GM19025 (cell line): ENCODE results near the gene NYAP2.

Source experiments
- ATAC-seq: cut with Tn5 transposase; IDR thresholded peaks from one replicate; pipeline ENCODE4 v1.9.1; 2021; ENCODE audit warnings: mild to moderate bottlenecking, low read depth, moderate library complexity; ENCODE audit not compliant: unreplicated experiment

Gene NYAP2

DNA sequence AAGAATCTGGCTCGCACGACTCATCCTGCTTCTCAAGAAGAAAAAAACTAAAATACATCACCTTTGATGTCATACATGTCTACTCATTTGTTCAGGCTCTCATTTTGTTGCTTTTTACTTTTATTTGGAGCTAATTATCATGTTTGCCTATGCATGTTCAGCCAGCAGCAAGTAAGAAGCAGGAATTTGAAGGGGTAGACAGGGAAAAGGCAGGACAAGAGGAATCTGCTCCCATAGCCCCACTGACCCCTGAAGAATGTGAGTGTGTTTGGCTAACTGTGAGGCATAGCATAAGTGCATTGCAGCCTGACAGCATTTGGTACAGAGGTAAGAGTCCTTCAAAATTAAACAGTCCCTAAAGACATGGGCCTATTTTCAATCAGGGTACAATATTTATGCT is 72.7 kb downstream of the NYAP2 start:
- ATAC-seq: no peak

DNA sequence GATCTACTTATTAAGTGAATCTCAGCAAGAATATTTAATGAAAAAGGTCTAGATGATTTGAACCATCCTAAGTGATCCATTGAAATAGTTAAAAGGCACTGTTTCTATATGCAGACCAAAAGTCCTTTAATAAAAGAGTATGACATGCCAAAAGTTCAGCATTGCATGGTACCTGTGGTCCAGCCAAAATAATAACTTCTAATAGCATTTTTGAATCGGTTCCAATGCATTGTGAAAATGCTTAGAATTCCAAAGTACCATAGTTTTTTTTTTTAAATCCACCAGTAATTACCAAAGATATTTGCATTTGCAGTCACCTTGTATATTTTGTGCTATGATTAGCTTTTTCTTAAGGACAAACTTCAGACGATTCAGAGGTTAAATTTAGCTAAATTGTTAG is 79.9 kb downstream of the NYAP2 start:
- ATAC-seq: no peak

DNA sequence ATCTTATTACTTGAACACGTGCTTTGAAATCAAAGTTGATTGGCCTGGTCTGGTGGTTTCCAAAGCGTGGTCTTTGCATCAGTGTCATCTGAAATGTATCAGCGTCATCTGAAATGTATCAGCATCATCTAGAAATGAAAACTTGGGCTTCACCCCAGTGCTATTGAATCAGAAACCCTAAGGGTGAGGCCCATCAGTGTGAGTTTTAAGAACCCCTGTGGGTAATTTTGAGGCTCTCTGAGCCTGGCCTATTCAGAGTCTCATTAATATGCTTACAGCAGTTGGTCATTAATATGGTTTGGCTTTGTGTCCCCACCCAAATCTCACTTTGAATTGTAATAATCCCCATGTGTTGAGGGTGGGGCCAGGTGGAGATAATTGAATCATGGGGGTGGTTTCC is 85.2 kb downstream of the NYAP2 start:
- ATAC-seq: no peak

DNA sequence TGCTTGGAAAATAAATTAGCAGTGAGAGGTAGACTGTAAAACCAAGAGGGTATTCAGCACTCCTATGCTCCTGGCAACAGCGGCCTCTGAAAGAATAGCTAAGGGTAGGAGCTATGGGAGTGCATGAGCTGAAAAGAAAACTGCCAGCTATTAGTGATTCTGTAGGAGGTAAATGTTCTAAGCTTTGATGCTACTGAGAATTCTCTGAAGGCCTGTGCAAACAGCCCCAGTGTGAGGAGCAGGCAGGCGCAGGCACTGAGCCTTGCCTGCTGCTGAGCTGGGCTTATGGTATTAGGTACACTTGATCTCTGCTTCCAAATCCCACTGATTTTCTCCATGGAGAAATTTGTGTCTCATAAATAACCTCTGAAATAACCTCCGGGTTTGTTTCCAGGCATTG is 86.7 kb downstream of the NYAP2 start:
- ATAC-seq: no peak

DNA sequence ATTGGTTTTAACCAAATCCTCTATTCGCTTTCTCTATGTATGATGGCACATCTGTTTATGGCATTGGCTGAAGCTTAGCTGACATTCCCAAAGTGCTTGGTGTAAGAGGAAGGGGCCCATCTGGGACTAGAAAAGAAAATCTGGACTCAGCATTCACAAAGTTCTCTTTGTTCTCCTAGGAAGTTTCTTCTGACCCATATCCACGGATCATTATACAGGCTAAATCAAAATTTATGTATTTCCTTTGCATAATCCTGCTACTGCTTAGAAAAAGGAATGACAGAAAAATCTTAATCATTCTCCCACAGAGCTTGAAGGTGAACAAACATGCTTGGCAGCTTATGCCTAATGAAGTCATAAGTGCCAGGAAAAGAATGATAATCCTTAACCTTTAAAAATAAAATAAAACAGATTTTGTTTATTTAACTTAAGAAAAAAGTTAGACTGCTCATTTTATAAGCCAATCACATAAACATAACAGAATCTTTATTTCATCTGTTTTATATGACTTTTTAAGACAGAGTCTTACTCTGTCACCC is 88.4 kb downstream of the NYAP2 start:
- ATAC-seq: no peak

DNA sequence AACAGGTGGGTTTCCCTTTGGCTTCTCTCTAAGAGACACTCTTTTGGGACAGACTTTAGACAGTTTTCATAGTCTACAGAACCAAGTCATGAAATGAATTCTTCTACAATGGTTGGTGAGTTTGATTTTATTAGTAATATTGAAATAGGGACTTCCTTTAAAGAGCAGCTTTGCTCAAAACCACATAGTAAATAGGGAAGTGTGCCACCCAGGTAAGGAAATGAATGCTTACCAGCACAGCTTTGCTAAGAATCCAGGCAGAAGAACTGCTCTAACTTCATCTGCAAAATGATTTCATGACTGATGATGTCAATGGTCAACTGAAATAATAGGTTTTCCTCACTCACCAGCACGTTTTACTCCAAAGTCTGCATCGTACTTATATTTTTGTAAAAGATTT is 89.2 kb downstream of the NYAP2 start:
- ATAC-seq: no peak

DNA sequence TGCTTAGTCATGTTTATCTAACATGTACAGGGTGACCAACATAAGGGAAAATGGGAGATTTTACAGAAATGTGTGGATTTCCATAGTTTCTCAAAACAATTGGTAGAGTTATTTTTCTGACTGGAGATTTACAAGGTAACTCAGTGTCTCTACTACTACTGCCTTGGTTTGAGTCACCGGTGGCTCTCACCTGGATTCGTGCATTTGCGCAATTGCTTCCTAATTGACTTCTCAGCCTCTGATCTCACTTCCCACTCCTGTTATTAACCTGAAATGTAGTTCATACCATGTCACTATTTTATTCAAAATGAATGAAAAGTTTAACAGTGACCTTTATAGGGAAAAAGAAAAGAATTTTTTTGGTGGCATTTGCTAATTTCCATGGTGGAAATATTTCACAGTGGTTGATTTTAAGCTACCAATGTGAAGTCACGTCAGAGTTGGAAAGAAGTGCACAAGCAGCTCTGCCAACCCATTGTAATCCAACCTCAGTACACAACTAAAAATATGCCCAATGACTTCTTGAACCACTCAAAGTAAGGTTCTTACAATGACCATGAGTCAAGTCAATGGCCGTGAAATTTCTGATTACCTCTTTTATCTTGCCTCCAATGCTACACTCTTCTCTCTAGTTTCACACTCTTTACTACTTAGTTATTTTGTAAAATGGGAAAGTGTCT is 94.0 kb downstream of the NYAP2 start:
- no peak for ATAC-seq

DNA sequence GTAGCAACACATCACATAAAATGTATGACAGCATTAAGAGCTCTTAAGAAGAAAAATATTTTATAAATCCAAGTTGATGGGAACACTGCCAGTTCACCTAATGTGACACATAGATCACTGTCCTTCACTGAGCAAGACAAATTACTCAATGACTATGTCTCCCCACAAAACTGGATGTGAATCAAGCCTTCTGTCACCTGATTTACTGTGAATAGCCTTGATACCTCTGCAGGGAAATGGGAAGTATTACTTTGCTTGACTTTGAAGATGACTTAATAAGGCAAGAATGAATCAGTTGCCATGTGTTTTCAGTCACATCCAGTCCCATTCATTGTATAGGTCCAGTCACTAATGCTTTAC is 94.6 kb downstream of the NYAP2 start:
- no peak for ATAC-seq

DNA sequence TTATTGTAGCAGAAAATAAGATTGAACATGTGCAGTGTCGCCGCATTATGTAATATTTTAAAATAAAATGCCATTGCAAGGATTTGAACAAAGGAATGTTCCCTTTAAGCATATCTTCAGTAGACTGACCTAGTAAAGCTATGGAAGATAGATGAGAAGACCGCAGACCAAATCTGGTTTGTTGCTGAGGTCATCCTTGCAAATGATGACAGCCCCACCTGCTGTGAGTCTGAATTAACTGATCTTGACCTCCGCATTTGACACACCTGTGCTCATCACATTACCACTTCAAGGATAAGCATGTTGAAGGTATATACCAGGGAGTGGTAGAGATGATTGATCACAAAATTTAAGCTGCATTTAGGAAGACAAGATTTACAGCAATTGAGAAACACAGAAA is 96.2 kb downstream of the NYAP2 start:
- ATAC-seq: no peak

DNA sequence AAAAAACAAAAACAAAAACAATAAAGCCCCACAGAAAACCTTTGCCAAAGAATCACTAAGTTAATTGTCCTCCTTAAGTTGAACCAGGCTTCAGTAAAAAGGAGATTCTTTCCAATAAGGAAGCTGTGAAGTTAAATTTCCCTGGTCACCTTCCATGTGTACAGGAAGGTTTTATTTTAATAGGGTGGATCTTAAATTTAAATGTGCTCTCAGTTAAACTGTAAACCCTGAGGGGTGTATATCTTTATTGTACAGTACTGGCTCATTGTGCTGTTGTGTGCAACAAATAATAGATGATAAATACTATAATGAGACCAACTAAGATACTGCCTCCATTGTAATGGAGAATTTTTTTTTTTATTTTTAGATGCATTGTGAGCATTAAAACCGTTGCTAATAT is 97.1 kb downstream of the NYAP2 start:
- ATAC-seq: no peak

DNA sequence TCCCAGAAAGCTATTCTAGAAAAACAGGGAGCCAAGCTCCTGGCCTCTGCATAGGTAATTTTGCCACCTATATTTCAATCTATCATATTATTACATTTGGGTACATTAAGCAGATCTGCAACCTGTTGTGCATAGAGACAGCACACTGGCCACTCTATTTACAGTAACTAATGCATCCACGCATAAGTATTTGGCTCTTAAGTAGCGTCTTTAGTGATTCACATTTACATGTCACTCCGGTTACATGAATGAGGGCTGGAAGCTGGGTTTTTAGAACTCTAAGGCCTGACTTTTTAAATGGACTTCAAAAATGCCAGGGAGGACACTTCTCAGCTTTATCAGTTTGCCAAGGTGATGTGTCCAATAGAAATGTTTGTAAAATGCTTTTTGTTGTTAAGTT is 97.7 kb downstream of the NYAP2 start:
- ATAC-seq: no peak

DNA sequence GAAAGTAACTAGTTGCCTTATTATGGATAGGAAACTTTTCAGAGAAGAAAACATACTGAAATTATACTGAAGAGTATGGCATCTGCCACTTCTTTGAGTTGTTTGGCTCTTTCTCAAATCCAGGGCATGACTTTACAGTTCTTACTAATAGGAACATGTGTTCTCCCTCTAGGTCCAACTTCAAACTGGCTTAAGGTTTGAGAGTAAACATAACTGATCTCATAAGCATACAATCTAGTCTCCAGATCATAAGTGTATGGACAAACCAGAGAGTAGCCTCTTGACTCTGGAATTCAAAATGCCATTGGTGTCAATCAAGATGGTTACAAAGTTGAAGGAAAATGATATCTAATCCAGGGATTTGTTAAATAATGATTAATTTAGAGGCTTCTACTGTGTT is 101.5 kb downstream of the NYAP2 start:
- no peak for ATAC-seq

DNA sequence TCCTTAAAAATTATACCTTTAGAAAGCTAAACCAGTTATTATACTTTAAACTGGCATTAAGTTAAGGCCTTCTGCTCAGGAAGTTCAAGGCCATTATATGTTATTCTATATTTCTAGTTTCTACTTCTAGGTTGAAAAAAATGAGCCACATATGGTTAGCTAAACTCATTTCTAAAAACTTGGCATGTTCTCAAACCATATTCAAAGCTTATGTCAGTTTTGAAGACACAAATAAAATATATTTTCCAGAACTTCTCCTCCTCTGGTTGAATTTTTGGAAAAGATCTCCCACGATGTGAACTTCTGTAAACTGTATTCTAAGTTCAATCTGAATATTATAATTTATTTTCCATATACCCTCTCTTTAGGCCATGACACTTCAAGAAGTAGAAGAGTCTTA is 103.5 kb downstream of the NYAP2 start:
- no peak for ATAC-seq

DNA sequence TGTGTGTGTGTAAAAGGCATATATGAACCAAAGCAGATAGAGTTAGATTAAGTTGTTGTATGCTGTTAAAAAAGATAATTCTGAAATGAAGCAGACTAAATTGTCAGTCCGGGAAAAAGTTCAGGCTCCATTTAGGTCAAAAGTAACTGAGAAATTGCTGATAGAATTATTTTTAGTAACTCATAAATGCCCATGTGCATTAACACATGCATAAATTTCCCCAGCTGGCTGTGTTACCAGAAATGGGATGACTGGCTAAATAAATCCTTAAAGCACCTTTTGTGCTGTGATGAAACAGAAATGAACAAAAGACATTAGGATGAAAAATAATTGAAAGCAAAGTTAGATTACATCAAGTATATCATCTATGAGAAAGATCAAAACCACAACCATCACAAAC is 111.3 kb downstream of the NYAP2 start:
- ATAC-seq: no peak

DNA sequence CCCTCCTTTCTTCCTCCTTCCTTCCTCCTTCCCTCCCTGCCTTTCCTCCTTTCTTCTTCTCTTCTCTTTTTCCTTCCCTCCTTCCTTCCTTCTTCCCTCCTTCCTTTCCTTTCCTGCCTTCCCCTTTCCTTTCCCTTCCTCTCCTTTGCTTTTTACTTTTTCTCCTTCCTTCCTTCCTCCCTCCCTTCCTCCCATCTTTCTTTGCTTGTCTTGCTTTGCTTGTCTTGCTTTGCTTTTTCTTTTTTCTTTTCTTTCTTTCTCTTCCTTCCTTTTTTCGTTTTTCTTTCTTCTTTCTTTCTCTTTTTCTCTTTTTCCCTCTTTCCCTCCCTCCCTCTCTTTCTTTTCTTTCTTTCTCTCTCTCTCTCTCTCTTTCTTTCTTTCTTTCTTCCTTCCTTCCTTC is 113.0 kb downstream of the NYAP2 start:
- no peak for ATAC-seq

DNA sequence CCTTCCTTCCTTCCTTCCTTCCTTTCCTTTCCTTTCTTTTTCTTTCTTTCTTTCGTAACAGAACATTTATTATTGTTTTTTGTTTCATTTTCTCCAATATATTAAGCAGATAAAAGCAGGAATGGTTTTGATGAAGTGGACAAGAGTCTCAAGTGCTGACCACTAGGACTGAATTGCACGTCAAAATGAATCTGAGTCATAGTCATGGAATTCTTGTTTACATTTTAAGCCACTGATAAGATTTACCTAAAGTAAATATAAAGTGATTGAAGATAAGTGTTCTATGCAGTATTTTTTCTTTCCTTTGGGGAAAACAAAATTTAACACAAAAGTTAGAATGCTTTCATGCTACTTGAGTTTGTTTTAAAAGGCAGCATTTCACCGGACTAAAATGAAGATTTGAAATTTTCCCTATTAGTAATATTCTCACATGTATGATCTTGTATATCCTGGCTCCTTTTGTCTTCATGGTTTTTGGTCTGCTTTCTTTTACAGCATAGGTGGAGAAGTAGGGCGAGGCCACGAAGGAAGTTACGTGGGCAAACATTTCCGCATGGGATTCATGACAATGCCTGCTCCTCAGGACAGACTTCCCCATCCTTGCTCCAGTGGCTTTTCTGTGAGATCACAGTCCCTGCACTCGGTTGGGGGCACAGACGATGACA is 113.5 kb downstream of the NYAP2 start:
- ATAC-seq: no peak

DNA sequence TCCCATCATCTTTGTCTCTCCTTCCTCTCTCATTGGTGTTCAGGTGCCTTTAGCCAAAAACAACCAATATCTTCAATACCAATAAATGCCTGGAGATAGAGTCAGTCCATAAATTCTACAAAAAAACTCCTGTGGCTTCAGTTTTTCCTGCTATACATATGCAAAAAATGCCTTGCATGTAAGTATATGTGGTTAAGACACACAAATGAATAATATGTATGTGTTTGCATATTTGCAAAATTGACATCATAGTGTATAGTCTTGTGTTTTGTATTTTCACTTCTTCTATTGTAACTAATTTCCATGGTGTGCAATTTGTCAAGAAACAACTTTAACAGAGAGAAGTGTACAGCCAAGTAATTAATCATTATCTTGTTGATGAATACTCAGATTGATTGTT is 115.5 kb downstream of the NYAP2 start:
- no peak for ATAC-seq

DNA sequence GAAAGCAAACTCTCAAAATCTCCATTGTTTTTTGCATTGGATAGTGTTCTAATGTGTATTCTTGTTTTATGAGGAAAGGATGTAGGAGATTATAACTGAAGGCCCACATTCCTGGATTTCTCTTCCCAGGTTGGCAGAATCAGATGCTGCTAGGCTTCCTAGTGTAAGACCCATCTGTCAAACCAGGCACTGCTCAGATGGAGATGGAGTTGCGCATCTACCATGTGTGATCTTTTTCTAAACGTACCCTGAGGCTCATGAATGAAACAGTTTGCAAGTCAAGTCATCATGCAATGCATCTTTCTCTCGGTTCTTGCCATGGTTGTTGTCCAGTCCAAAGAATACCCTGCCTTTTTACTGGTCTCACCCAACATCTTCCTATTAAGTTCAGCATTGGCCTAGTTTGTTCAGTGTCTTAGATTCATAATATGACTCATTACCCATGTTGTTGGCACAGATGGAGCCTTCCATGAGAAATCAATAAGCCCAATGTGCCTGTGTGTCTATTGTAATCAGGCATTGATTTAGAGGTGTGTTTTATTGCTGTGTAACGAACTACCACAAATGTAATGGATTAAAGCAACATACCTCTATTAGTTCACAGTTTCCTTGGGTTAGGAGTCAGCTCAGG is 127.4 kb downstream of the NYAP2 start:
- ATAC-seq: no peak

DNA sequence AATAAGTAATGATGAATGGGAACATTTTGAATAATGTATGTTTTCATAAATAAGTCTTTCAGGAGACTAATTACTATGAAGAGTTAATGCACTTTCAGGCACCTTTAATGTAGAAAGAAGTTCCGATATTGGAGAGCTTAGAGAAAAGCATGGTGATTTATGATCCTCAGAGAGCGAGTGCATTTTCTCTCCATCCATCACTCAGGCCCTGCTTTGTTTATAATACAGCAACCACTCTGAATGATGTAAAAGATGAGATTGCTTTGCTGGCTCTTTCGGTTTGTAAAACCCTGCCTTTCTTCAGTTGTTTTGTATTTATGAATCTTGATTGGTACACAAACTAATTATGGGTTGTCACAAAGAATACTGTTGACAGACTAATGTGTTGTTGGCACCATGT is 132.0 kb downstream of the NYAP2 start:
- no peak for ATAC-seq

DNA sequence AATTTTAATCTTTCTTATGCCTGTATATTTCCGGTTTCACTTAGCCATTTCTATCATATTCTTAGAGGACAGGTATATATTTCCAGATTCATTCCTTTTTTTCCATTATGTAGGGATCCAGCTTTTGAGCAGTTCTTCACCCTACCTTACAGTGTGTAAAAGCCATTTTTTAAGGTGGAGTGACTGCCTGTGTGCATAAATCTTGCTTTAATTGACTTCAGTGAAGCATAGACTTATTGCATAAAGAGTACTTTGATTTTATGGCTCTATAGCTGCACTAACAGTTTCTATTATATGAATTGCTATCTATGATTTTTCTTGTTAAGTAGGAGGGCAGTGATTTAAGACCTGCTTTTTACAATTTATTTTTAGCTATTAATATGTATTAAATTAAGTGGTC is 132.6 kb downstream of the NYAP2 start:
- no peak for ATAC-seq

DNA sequence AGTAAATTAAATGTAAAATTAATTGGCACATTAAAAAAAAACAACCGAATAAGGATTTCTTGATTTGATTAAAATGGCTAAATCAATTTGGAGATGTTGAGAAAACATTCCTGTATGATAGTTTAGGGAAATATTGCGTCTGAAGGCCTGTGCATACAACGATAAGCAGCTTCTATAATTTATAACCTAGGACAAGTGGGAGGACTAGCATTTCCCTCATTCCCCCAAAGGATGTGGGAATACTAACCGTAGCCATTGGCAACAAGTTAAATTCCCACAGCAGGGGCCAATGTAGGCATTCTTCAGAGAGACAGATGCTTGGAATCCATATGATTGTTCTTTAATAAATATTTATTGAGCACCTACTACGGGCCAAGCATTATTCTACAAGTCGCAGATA is 134.5 kb downstream of the NYAP2 start:
- ATAC-seq: no peak

DNA sequence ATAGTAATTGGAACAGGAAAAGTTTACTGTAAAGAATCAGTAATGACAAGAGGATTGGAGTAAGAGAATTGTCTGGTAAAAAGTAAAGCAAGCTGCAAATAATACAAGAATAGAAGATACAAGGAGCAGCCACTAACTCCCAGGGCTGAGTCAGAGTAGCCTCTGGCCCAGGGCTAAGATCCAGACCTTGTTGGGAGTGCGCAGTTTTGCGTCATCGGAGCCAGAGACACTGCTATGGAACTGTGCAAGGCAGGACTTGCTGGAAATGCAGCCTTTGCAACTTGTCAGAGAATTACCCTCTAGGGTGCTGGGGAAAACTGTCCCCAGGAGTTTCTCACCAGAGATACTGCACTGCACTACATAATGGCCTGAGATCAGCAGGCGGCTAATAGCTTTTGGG is 135.2 kb downstream of the NYAP2 start:
- no peak for ATAC-seq
